Measurements from ENCODE around the gene FAM120AOS.

- TF ChIP-seq CTCF (IDR thresholded peaks at IDR 0.05) (no peak), ZFX (IDR thresholded peaks at IDR 0.05; ENCODE audit: borderline replicate concordance) (no peak)
Observed at GRCh38 chr9:93461821-93462220, 8.4 kb upstream of the FAM120AOS start.
